ENCODE measurements around the gene GPR84. TPM values are rescaled to one million over a fixed set of nuclear protein-coding genes. Genes with fewer than 3 reads are reported as not detected.
"Not testable (repeated sequence)": the region's sequence is repeated elsewhere in the genome, so short reads cannot be mapped to it uniquely, and the experiment has no call there.

GPR84 gene
- polyA plus RNA-seq, 1 donor = 0.16 TPM

DNA sequence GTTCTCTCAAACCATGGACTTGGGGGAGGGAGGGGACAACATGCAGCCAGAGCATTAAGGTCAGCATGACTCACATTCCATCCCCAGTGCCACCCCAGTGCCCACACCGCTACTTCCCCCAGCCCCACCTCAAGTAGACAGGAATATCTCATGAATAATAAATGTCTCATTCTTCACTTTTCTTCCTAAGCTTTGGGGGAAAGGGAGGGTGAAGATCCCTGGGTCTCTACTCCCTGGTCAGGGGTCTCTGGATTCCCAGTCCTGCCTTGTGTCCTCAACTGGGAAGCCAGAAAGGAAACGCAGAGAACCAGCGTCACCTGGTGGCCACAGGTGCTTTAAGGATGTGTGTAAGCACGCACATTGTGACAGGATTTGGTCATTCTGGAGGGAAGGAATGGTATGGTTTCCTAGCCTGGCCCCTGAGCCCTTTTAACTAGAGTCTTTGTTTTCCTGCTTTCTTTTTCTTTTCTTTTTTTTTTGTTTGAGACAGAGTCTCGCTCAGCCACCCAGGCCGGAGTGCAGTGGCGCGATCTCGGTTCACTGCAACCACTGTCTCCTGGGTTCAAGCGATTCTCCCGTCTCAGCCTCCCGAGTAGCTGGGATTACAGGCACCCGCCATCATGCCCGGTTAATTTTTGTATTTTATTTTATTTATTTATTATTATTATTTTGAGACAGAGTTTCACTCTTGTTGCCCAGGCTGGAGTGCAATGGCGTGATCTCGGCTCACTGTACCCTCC lies 3.4 kb downstream of the GPR84 start:
- H3K9me3 ChIP-seq (ENCODE audit: control insufficient read depth, low read depth, low read length) = no peaks in the 10 kb centered on the region
- 71% methylated on average over 6 of the region's 16 CpGs for WGBS (ENCODE audit: insufficient coverage, low lambda C conversion rate)
- peaks cover 16% of the 10 kb centered on the region for H3K4me1 ChIP-seq (ENCODE audit: control insufficient read depth, insufficient read depth, low read length)
- H3K4me3 ChIP-seq (ENCODE audit: low read length) = no peak overlapping the region
- H3K36me3 ChIP-seq (ENCODE audit: control insufficient read depth, insufficient read depth, low read length) = no peaks in the 10 kb centered on the region
- peak; percentile 68 to 72 for DNase-seq
- H3K27me3 ChIP-seq (ENCODE audit: control insufficient read depth, insufficient read depth, low read length) = no peaks in the 10 kb centered on the region
- no peak overlapping the region for H3K27ac ChIP-seq (ENCODE audit: low read length)

DNA sequence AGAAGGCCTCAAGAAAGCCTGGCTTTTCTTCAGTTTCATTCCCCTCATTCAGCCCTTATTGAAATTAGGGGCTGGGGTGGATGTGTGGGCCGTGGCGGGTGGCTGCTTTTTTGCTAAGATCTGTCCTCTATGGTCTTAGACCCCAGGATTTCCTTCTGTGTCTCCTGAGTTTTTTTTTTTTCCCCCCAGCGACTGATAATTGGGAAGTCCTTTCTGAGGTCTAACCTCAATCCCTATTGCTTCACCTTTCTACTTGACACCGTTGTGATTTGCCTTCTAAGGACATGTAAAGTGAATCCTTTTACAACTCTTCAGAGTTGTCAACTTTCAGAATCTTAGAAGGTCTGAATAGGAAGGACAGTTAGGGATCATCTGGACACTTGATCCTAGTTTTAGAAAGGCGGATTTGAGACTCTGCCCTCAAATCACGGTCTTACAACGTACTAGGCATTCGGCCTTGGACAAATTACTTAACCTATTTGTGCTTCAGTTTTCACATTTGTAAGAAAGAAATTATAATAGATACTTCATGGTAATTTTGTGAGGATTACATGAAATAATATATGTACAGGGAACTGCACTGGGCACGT lies 4.4 kb downstream of the GPR84 start:
- peaks cover 16% of the 10 kb centered on the region for H3K4me1 ChIP-seq (ENCODE audit: control insufficient read depth, insufficient read depth, low read length)
- no peaks in the 10 kb centered on the region for H3K27me3 ChIP-seq (ENCODE audit: control insufficient read depth, insufficient read depth, low read length)
- DNase-seq = no peak
- no peaks in the 10 kb centered on the region for H3K36me3 ChIP-seq (ENCODE audit: control insufficient read depth, insufficient read depth, low read length)
- H3K27ac ChIP-seq (ENCODE audit: low read length) = peak overlapping the region; percentile 66
- 72% methylated on average over 2 of the region's 9 CpGs for WGBS (ENCODE audit: insufficient coverage, low lambda C conversion rate)
- no peaks in the 10 kb centered on the region for H3K9me3 ChIP-seq (ENCODE audit: control insufficient read depth, low read depth, low read length)
- peak overlapping the region; percentile 64 for H3K4me3 ChIP-seq (ENCODE audit: low read length)

DNA sequence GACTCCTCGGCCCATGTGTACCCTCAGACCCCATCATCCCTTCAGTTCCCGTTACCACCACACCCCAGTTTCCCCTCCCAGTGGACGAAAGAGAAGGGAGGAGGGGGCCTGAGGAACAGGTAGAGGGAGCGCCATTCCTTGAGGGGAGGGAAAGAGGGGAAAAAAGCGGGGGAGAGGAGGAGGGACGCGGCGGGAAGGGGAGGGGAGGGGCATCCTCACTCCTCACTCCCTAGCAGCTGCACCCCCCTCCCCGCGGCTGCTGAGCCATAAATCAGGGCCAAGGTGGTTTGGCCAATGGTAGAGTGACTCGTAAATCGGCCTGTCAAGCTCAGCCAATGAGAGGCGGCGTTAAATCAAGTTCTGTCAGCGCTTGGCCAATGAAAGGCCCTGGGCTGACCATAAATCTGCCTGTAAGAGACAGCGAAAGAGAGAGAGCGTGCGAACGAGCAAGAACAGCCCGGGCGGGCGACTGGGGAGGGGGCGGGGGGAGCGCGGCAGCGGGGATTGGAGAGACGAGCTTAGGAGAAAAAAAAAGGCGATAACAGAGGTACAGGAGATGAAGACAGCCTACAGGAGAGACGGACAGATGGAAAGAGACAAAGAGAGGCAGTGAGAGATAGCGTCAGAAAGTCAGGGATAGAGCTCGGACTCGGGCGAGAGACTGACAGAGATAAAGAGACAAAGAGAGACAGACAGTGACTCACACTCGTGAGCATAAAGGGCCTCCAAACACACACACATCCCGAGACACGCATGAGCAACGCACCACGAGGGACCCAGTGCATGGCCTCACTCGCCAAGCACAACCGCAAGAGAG lies 5.1 kb downstream of the GPR84 start:
- 0% methylated on average over 1 of the region's 40 CpGs for WGBS (ENCODE audit: insufficient coverage, low lambda C conversion rate)
- Histone ChIP-seq H3K4me3 (ENCODE audit: low read length) (peak overlapping the region; percentile 64), H3K36me3 (ENCODE audit: control insufficient read depth, insufficient read depth, low read length) (no peaks in the 10 kb centered on the region), H3K27ac (ENCODE audit: low read length) (peak overlapping the region; percentile 66), H3K27me3 (ENCODE audit: control insufficient read depth, insufficient read depth, low read length) (no peaks in the 10 kb centered on the region), H3K9me3 (ENCODE audit: control insufficient read depth, low read depth, low read length) (no peaks in the 10 kb centered on the region), H3K4me1 (ENCODE audit: control insufficient read depth, insufficient read depth, low read length) (peaks cover 16% of the 10 kb centered on the region)
- DNase-seq = peak; percentile 97 to 99

DNA sequence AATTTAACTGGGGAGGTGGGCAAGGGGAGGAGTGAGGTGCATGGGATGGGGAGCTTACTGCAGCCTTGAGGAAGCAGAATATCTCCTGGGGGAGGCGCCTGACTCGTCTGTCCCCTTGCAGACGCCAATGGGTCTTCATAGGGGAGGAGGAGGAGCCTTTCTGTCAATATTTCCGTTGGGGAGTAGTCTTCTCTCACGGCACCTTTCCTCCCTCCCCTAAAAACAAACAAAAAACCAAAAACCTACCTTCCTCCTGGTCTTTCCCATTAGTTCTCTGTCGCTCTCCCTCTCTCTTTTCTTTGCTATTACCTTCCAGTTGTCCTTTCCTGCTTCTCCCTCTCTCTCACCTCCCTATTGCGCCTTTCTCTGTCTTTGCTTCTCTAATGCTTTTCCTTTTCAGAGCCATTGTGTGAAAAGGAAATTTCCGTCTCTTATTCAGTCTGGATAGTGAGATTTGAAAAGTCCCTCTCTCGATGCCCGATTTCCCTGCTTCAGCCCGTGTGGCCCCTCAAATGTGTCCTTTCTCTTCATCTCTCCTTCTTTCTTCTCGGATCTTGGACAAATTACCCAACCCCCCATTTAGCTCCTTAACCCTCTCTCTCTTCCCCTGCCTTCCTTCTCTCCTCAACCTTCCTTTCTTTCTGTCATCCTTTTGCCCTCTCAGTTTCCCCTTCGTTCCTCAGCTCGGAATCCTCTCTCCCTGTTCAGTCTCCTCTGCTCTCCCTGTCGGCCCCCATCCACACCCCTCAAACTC lies 5.9 kb downstream of the GPR84 start:
- H3K4me3 ChIP-seq (ENCODE audit: low read length) = peak overlapping the region; percentile 64
- no peak for DNase-seq
- peak overlapping the region; percentile 66 for H3K27ac ChIP-seq (ENCODE audit: low read length)
- H3K36me3 ChIP-seq (ENCODE audit: control insufficient read depth, insufficient read depth, low read length) = no peaks in the 10 kb centered on the region
- WGBS (ENCODE audit: insufficient coverage, low lambda C conversion rate) = 14% methylated on average over 5 of the region's 15 CpGs
- H3K27me3 ChIP-seq (ENCODE audit: control insufficient read depth, insufficient read depth, low read length) = no peaks in the 10 kb centered on the region
- peaks cover 16% of the 10 kb centered on the region for H3K4me1 ChIP-seq (ENCODE audit: control insufficient read depth, insufficient read depth, low read length)
- no peaks in the 10 kb centered on the region for H3K9me3 ChIP-seq (ENCODE audit: control insufficient read depth, low read depth, low read length)

DNA sequence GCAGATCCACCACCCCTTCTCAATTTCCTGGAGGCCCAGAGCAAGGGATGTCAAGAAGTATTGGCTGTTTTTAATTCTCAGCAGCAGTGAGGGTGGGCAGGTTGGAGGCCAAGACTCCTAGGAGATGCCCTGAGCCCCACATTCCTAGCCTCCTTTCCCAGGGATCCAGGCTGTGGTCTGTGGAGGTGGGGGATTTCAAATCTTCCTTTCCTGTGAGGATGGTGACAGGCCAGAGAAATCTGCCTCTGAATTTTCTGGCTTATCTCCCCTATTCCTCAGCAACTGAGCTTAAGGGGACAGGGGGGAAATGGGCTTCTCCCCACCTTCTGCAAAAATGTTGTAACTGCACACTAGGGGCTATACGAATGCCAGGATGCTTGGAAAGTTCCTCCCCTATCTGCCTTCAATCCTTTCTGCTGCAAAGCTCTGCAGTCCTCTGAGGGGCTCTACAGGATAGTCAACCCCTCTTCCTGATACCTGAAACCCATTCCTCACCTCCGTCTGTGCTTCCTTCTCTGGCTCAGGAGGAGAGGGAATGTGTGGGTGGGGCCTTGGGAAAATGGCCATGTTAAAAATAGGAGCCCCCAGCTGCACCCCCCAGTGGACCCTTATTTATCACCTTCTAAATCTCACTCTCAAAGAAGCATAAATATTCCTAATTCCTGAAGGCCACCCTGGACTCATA lies 6.6 kb downstream of the GPR84 start:
- Histone ChIP-seq H3K27me3 (ENCODE audit: control insufficient read depth, insufficient read depth, low read length) (no peaks in the 10 kb centered on the region), H3K9me3 (ENCODE audit: control insufficient read depth, low read depth, low read length) (no peaks in the 10 kb centered on the region), H3K36me3 (ENCODE audit: control insufficient read depth, insufficient read depth, low read length) (no peaks in the 10 kb centered on the region), H3K4me1 (ENCODE audit: control insufficient read depth, insufficient read depth, low read length) (peaks cover 17% of the 10 kb centered on the region), H3K4me3 (ENCODE audit: low read length) (no peak overlapping the region), H3K27ac (ENCODE audit: low read length) (peak overlapping the region; percentile 11)
- WGBS (ENCODE audit: insufficient coverage, low lambda C conversion rate) = no CpG with 5 or more reads among the region's 2 CpGs
- no peak for DNase-seq

DNA sequence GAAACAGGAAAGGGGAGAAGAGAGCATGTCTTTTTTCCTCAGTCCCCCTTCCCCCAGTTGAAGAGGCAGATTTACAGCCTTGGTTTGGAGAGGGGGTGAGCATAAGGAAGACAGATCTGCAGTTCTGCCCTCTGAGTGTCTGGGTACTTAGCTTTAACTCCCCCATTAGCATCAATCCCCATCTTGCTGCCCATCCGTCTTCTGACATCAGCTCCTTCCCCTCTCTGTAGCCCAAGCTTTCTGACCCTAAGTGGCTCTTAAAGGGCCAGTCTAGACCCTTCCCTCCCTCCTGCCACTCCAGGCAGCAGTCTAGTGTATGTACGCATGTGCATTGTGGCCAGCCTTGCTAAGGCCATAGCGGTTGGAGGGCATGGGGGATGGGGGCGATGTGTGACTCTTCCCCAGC lies 7.3 kb downstream of the GPR84 start:
- peaks cover 21% of the 10 kb centered on the region for H3K4me1 ChIP-seq (ENCODE audit: control insufficient read depth, insufficient read depth, low read length)

DNA sequence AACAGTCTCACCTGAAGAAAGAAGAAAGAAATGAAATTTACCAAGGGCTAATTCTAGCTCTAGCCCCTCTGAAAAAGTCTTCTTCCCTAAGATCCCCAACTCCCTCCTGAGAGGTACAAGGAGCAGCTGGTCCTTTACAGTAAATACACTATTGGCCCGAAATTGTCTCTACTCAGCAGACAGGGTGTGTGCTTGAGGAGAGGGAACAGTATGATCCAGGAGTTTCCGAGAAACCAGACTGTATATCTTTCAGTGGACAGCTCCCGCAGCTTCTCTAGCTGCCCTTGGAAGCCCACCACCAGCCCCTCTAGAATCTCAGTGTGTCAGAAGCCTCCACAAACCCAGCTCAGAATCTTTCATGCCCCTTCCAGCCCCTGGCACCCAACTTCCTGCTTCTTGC lies 8.1 kb downstream of the GPR84 start:
- H3K27ac ChIP-seq (ENCODE audit: low read length) = no peak overlapping the region
- H3K4me3 ChIP-seq (ENCODE audit: low read length) = no peak overlapping the region
- no CpG with 5 or more reads among the region's 3 CpGs for WGBS (ENCODE audit: insufficient coverage, low lambda C conversion rate)
- H3K36me3 ChIP-seq (ENCODE audit: control insufficient read depth, insufficient read depth, low read length) = peaks cover 7% of the 10 kb centered on the region
- no peak for DNase-seq
- no peaks in the 10 kb centered on the region for H3K27me3 ChIP-seq (ENCODE audit: control insufficient read depth, insufficient read depth, low read length)
- peaks cover 21% of the 10 kb centered on the region for H3K4me1 ChIP-seq (ENCODE audit: control insufficient read depth, insufficient read depth, low read length)
- no peaks in the 10 kb centered on the region for H3K9me3 ChIP-seq (ENCODE audit: control insufficient read depth, low read depth, low read length)

More for the DNA sequence above, 7.3 kb downstream of the GPR84 start:
- Histone ChIP-seq H3K27me3 (ENCODE audit: control insufficient read depth, insufficient read depth, low read length) (no peaks in the 10 kb centered on the region), H3K4me3 (ENCODE audit: low read length) (no peak overlapping the region), H3K36me3 (ENCODE audit: control insufficient read depth, insufficient read depth, low read length) (peaks cover 3% of the 10 kb centered on the region), H3K9me3 (ENCODE audit: control insufficient read depth, low read depth, low read length) (no peaks in the 10 kb centered on the region), H3K27ac (ENCODE audit: low read length) (peak overlapping the region; percentile 11)
- WGBS (ENCODE audit: insufficient coverage, low lambda C conversion rate) = no CpG with 5 or more reads among the region's 4 CpGs
- DNase-seq = no peak

DNA sequence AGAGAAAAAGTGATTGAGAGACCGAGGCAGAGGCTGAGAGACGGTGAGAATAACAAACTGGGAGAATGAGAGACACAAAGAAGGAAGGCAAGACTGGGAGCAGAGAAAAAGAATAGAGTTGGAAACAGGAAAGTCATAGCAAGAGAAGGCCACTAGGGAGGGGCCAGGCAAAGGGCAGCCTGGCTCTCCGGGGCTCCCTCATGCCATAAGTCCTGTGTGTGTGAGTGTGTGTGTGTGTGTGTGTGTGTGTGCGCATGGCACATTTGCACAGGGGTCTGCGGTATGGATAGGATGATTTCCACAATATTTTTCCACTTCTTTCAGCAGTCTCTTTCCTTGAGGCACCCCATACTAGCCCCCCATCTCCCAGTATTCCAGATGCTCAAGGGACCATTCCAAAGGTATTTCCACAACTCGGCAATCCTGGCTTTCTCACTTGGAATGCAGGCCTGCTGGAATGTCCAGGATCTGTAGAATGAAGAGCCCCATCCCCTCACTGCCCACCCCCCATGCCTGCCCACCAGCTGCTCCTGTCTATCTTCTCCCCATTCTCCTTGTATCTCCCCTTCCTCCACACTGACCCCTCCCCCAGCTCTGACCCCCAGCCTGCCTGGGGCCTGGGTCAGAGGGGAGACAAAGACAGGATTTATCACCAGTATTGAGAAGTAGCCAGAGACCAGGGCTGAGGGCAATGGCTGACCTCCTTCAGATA lies 9.0 kb downstream of the GPR84 start:
- H3K27ac ChIP-seq (ENCODE audit: low read length) = no peak overlapping the region
- H3K27me3 ChIP-seq (ENCODE audit: control insufficient read depth, insufficient read depth, low read length) = no peaks in the 10 kb centered on the region
- H3K36me3 ChIP-seq (ENCODE audit: control insufficient read depth, insufficient read depth, low read length) = peaks cover 17% of the 10 kb centered on the region
- no peak overlapping the region for H3K4me3 ChIP-seq (ENCODE audit: low read length)
- DNase-seq = no peak
- WGBS (ENCODE audit: insufficient coverage, low lambda C conversion rate) = 100% methylated on average over 1 of the region's 6 CpGs
- peaks cover 16% of the 10 kb centered on the region for H3K4me1 ChIP-seq (ENCODE audit: control insufficient read depth, insufficient read depth, low read length)
- no peaks in the 10 kb centered on the region for H3K9me3 ChIP-seq (ENCODE audit: control insufficient read depth, low read depth, low read length)

DNA sequence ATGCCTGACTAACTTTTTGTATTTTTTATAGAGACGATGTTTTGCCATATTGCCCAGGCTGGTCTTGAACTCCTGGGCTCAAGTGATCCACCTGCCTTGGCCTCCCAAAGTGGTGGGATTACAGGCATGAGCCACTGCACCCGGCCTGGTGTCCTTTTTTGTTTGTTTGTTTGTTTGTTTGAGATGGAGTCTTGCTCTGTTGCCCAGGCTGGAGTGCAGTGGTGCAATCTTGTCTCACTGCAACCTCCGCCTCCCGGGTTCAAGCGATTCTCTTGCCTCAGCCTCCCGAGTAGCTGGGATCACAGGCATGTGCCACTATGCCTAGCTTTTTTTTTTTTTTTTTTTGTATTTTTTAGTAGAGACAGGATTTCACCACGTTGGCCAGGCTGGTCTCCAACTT lies 10.0 kb downstream of the GPR84 start:
- not testable (repeated sequence) for H3K27ac ChIP-seq (ENCODE audit: low read length); DNase-seq
- whole genome bisulfite sequencing (ENCODE audit: insufficient coverage, low lambda C conversion rate) = no CpG with 5 or more reads among the region's 7 CpGs

More for the DNA sequence above, 10.0 kb downstream of the GPR84 start:
- H3K27me3 ChIP-seq (ENCODE audit: control insufficient read depth, insufficient read depth, low read length); H3K9me3 ChIP-seq (ENCODE audit: control insufficient read depth, low read depth, low read length); H3K4me1 ChIP-seq (ENCODE audit: control insufficient read depth, insufficient read depth, low read length); H3K4me3 ChIP-seq (ENCODE audit: low read length): not testable (repeated sequence)
- peaks cover 27% of the 10 kb centered on the region for H3K36me3 ChIP-seq (ENCODE audit: control insufficient read depth, insufficient read depth, low read length)

Data from large intestine (tissue), 3 donors.